ENCODE results near the gene SLC38A8.

- TF ChIP-seq, protein P1, sequence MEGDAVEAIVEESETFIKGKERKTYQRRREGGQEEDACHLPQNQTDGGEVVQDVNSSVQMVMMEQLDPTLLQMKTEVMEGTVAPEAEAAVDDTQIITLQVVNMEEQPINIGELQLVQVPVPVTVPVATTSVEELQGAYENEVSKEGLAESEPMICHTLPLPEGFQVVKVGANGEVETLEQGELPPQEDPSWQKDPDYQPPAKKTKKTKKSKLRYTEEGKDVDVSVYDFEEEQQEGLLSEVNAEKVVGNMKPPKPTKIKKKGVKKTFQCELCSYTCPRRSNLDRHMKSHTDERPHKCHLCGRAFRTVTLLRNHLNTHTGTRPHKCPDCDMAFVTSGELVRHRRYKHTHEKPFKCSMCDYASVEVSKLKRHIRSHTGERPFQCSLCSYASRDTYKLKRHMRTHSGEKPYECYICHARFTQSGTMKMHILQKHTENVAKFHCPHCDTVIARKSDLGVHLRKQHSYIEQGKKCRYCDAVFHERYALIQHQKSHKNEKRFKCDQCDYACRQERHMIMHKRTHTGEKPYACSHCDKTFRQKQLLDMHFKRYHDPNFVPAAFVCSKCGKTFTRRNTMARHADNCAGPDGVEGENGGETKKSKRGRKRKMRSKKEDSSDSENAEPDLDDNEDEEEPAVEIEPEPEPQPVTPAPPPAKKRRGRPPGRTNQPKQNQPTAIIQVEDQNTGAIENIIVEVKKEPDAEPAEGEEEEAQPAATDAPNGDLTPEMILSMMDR (conservative IDR thresholded peaks at IDR 0.05; ENCODE audit: low read length), result no peak
- no peak for TF ChIP-seq EZH2phosphoT487 (IDR thresholded peaks at IDR 0.05; ENCODE audit: borderline replicate concordance)
Observed at GRCh38 chr16:84042879-84043485, 387 bp upstream of the SLC38A8 start.
